ENCODE results near the gene TDP1. TPM values are rescaled to one million over a fixed set of nuclear protein-coding genes. Genes with fewer than 3 reads are reported as not detected.

TDP1 gene
- total RNA-seq, 1 experiment from 2014 or later = 23.9 TPM

DNA sequence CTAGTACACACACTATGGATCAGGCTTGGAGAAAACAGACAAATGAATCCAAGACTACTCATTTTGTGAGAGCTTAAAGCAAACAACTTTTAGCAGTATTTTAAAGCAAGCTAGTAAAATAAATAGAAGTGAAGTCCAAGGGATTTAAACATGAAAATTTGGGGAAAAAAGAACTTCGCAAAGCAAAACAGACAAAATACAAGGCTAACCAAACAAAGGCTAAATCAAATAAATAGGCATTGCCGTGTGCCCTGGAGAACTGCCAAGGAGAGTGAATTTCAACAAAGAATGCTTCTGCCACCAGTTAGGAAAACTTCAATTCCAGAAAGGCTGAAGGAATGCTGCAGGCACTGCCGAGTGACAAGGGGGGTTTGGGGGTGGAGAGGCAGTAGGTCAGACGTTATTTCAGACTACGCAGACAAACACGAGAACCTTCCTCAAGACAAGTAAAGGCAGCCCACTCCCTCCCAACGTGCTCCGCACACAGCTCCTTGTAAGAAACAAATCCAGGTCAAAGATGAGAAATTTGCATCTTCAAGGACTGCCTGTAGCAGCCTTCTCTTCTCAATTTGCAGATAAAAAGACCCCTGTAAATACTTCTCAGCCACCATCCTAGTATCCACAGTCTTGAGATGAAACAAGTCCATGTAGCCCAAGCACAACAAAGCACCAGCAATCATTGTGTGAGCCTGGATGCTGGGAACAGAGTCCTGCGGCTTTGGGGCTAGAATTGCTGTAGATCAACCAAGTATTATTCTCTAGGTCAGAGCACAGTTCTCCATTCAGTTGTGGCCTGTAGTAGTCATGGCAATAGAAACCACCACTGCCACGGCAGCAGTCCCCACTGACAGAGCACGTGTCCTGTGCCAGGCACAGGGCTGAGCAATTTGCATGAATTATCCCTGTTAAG lies 44.5 kb upstream of the TDP1 start:
- no peaks in the 10 kb centered on the region for H3K27me3 ChIP-seq (ENCODE audit: control insufficient read depth, insufficient read depth, low read length)
- no peak overlapping the region for H3K27ac ChIP-seq (ENCODE audit: low read length)
- TF ChIP-seq POLR2AphosphoS5 (IDR thresholded peaks at IDR 0.05; ENCODE audit: low read depth, low read length) = no peak
- TF ChIP-seq SIN3A (IDR thresholded peaks at IDR 0.05; ENCODE audit: borderline replicate concordance, insufficient read depth, low read depth, low read length) = no peak
- no peak for TF ChIP-seq TCF7L2 (IDR thresholded peaks at IDR 0.05; ENCODE audit: low read depth, low read length)
- TF ChIP-seq, protein P1, sequence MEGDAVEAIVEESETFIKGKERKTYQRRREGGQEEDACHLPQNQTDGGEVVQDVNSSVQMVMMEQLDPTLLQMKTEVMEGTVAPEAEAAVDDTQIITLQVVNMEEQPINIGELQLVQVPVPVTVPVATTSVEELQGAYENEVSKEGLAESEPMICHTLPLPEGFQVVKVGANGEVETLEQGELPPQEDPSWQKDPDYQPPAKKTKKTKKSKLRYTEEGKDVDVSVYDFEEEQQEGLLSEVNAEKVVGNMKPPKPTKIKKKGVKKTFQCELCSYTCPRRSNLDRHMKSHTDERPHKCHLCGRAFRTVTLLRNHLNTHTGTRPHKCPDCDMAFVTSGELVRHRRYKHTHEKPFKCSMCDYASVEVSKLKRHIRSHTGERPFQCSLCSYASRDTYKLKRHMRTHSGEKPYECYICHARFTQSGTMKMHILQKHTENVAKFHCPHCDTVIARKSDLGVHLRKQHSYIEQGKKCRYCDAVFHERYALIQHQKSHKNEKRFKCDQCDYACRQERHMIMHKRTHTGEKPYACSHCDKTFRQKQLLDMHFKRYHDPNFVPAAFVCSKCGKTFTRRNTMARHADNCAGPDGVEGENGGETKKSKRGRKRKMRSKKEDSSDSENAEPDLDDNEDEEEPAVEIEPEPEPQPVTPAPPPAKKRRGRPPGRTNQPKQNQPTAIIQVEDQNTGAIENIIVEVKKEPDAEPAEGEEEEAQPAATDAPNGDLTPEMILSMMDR (IDR thresholded peaks at IDR 0.05) = no peak
- TF ChIP-seq, protein P2, sequence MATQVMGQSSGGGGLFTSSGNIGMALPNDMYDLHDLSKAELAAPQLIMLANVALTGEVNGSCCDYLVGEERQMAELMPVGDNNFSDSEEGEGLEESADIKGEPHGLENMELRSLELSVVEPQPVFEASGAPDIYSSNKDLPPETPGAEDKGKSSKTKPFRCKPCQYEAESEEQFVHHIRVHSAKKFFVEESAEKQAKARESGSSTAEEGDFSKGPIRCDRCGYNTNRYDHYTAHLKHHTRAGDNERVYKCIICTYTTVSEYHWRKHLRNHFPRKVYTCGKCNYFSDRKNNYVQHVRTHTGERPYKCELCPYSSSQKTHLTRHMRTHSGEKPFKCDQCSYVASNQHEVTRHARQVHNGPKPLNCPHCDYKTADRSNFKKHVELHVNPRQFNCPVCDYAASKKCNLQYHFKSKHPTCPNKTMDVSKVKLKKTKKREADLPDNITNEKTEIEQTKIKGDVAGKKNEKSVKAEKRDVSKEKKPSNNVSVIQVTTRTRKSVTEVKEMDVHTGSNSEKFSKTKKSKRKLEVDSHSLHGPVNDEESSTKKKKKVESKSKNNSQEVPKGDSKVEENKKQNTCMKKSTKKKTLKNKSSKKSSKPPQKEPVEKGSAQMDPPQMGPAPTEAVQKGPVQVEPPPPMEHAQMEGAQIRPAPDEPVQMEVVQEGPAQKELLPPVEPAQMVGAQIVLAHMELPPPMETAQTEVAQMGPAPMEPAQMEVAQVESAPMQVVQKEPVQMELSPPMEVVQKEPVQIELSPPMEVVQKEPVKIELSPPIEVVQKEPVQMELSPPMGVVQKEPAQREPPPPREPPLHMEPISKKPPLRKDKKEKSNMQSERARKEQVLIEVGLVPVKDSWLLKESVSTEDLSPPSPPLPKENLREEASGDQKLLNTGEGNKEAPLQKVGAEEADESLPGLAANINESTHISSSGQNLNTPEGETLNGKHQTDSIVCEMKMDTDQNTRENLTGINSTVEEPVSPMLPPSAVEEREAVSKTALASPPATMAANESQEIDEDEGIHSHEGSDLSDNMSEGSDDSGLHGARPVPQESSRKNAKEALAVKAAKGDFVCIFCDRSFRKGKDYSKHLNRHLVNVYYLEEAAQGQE (IDR thresholded peaks at IDR 0.05; ENCODE audit: insufficient read depth in 1 of 2, low read depth in 2 of 2, low read length in 1 of 2) = no peak
- ATAC-seq = no peak
- H3K36me3 ChIP-seq (ENCODE audit: control insufficient read depth, insufficient read depth, low read length) = no peaks in the 10 kb centered on the region
- POLR2A ChIA-PET = no interaction called here
- DNase-seq (ENCODE audit: low read depth, low spot score) = no peak
- no peaks in the 10 kb centered on the region for H3K4me1 ChIP-seq (ENCODE audit: control insufficient read depth, insufficient read depth, low read length)
- H3K4me3 ChIP-seq (ENCODE audit: low read depth in 2 of 2, low read length in 2 of 2) = no peak overlapping the region
- no TSS peak for BruUV-seq (replicated peaks)
- H3K9me3 ChIP-seq (ENCODE audit: control insufficient read depth, insufficient read depth, low read depth, low read length) = no peaks in the 10 kb centered on the region
- CTCF ChIA-PET = interaction anchor here (0.6 kb wide), 1 partner anchor 159 kb away, joined by 3 read pairs; no protein-coding TSS in a partner anchor
- in situ Hi-C loops (cut with HindIII; ENCODE audit: low pct_unique_long_range_greater_than_20kb, low sequenced_read_pairs) (no loop called here), intact Hi-C loops (cut with micrococcal nuclease; ENCODE audit: unreplicated experiment) (no loop called here)

DNA sequence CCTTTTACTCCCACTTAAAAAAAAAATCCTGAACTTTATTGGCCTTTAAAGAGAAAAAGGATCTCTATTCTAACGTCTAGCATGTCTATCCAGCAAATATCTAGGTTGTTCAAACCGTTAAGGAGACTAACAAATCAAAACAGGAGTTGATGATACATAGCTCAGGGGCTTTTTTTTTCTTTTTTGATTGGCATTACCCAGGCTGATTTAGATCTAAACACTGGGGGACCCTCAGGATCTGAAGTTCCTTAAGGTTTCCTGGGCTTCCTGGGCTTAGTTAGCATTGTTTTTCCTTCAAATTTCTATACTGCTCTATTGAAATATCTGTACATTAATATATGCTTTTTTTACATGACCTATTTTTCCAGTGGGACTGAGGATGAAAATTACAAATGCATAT lies 43.5 kb upstream of the TDP1 start:
- Histone ChIP-seq H3K9me3 (ENCODE audit: control insufficient read depth, insufficient read depth, low read depth, low read length) (no peaks in the 10 kb centered on the region), H3K27ac (ENCODE audit: low read length) (no peak overlapping the region), H3K27me3 (ENCODE audit: control insufficient read depth, insufficient read depth, low read length) (no peaks in the 10 kb centered on the region), H3K4me3 (ENCODE audit: low read depth in 2 of 2, low read length in 2 of 2) (no peak overlapping the region), H3K36me3 (ENCODE audit: control insufficient read depth, insufficient read depth, low read length) (no peaks in the 10 kb centered on the region), H3K4me1 (ENCODE audit: control insufficient read depth, insufficient read depth, low read length) (no peaks in the 10 kb centered on the region)
- ChIA-PET CTCF (no interaction called here), POLR2A (no interaction called here)
- intact Hi-C loops (cut with micrococcal nuclease; ENCODE audit: unreplicated experiment) = no loop called here
- no peak for ATAC-seq
- DNase-seq (ENCODE audit: low read depth, low spot score) = no peak
- no TSS peak for BruUV-seq (replicated peaks)
- TF ChIP-seq POLR2AphosphoS5 (IDR thresholded peaks at IDR 0.05; ENCODE audit: low read depth, low read length) (no peak), SIN3A (IDR thresholded peaks at IDR 0.05; ENCODE audit: borderline replicate concordance, insufficient read depth, low read depth, low read length) (no peak), TCF7L2 (IDR thresholded peaks at IDR 0.05; ENCODE audit: low read depth, low read length) (no peak)
- TF ChIP-seq, protein P1 (IDR thresholded peaks at IDR 0.05) = no peak
- TF ChIP-seq, protein P2 (IDR thresholded peaks at IDR 0.05; ENCODE audit: insufficient read depth in 1 of 2, low read depth in 2 of 2, low read length in 1 of 2) = no peak
- in situ Hi-C loops (cut with HindIII; ENCODE audit: low pct_unique_long_range_greater_than_20kb, low sequenced_read_pairs) = no loop called here
